ENCODE measurements around the gene ZBTB49.
A peak's percentile ranks its signal among the peaks of the same experiment; 100 is the strongest.
"Not testable (repeated sequence)": the region's sequence is repeated elsewhere in the genome, so short reads cannot be mapped to it uniquely, and the experiment has no call there.

ZBTB49 gene

GRCh38 chr4:4257705-4258104 is 32.3 kb upstream of the ZBTB49 start:
- H3K27me3 ChIP-seq (ENCODE audit: insufficient read depth, low read length): peaks cover 18% of the 10 kb centered on the region
- H3K36me3 ChIP-seq (ENCODE audit: insufficient read depth, low read length); H2AFZ ChIP-seq (ENCODE audit: low read length, unreplicated experiment); H3K4me3 ChIP-seq (ENCODE audit: low read depth, low read length); H3K4me1 ChIP-seq (ENCODE audit: control insufficient read depth, insufficient read depth, low read length, unreplicated experiment); H3K79me2 ChIP-seq (ENCODE audit: control insufficient read depth, insufficient read depth, low read length, unreplicated experiment); H3K27ac ChIP-seq (ENCODE audit: low read depth, low read length): not testable (repeated sequence)

GRCh38 chr4:4259484-4260100 is 30.5 kb upstream of the ZBTB49 start:
- Histone ChIP-seq H2AFZ (ENCODE audit: low read length, unreplicated experiment) (peak overlapping the region; percentile 98), H3K27me3 (ENCODE audit: insufficient read depth, low read length) (peaks cover 12% of the 10 kb centered on the region), H3K79me2 (ENCODE audit: control insufficient read depth, insufficient read depth, low read length, unreplicated experiment) (no peaks in the 10 kb centered on the region), H3K4me1 (ENCODE audit: control insufficient read depth, insufficient read depth, low read length, unreplicated experiment) (peaks cover 8% of the 10 kb centered on the region), H3K27ac (ENCODE audit: low read depth, low read length) (no peak overlapping the region), H3K4me3 (ENCODE audit: low read depth, low read length) (peak overlapping the region; percentile 58), H3K36me3 (ENCODE audit: insufficient read depth, low read length) (no peaks in the 10 kb centered on the region)

- H3K27me3 ChIP-seq (ENCODE audit: insufficient read depth, low read length): peaks cover 6% of the 10 kb centered on the region
- peak overlapping the region; percentile 58 for H3K4me3 ChIP-seq (ENCODE audit: low read depth, low read length)
- no peaks in the 10 kb centered on the region for H3K36me3 ChIP-seq (ENCODE audit: insufficient read depth, low read length)
- H2AFZ ChIP-seq (ENCODE audit: low read length, unreplicated experiment): peak overlapping the region; percentile 98
- H3K4me1 ChIP-seq (ENCODE audit: control insufficient read depth, insufficient read depth, low read length, unreplicated experiment): peaks cover 8% of the 10 kb centered on the region
- H3K79me2 ChIP-seq (ENCODE audit: control insufficient read depth, insufficient read depth, low read length, unreplicated experiment): no peaks in the 10 kb centered on the region
- H3K27ac ChIP-seq (ENCODE audit: low read depth, low read length): no peak overlapping the region
These were observed 29.8 kb upstream of the ZBTB49 start for GRCh38 chr4:4260185-4260751.

GRCh38 chr4:4267981-4268380 is 22.1 kb upstream of the ZBTB49 start:
- Histone ChIP-seq H3K27me3 (ENCODE audit: insufficient read depth, low read length) (no peaks in the 10 kb centered on the region), H3K36me3 (ENCODE audit: insufficient read depth, low read length) (no peaks in the 10 kb centered on the region), H3K4me1 (ENCODE audit: control insufficient read depth, insufficient read depth, low read length, unreplicated experiment) (peaks cover 15% of the 10 kb centered on the region), H3K27ac (ENCODE audit: low read depth, low read length) (no peak overlapping the region), H3K4me3 (ENCODE audit: low read depth, low read length) (no peak overlapping the region), H2AFZ (ENCODE audit: low read length, unreplicated experiment) (no peak overlapping the region), H3K79me2 (ENCODE audit: control insufficient read depth, insufficient read depth, low read length, unreplicated experiment) (no peaks in the 10 kb centered on the region)

GRCh38 chr4:4268776-4269175 is 21.3 kb upstream of the ZBTB49 start:
- no peak overlapping the region for H3K27ac ChIP-seq (ENCODE audit: low read depth, low read length)
- H3K27me3 ChIP-seq (ENCODE audit: insufficient read depth, low read length): no peaks in the 10 kb centered on the region
- H3K4me1 ChIP-seq (ENCODE audit: control insufficient read depth, insufficient read depth, low read length, unreplicated experiment): peaks cover 15% of the 10 kb centered on the region
- no peaks in the 10 kb centered on the region for H3K79me2 ChIP-seq (ENCODE audit: control insufficient read depth, insufficient read depth, low read length, unreplicated experiment)
- no peak overlapping the region for H3K4me3 ChIP-seq (ENCODE audit: low read depth, low read length)
- H2AFZ ChIP-seq (ENCODE audit: low read length, unreplicated experiment): no peak overlapping the region
- no peaks in the 10 kb centered on the region for H3K36me3 ChIP-seq (ENCODE audit: insufficient read depth, low read length)

GRCh38 chr4:4269331-4269731 is 20.7 kb upstream of the ZBTB49 start:
- Histone ChIP-seq H3K27ac (ENCODE audit: low read depth, low read length) (peak overlapping the region; percentile 64), H3K4me3 (ENCODE audit: low read depth, low read length) (no peak overlapping the region), H3K36me3 (ENCODE audit: insufficient read depth, low read length) (no peaks in the 10 kb centered on the region; the same call in 1 of the 2 replicates), H3K27me3 (ENCODE audit: insufficient read depth, low read length) (no peaks in the 10 kb centered on the region), H3K4me1 (ENCODE audit: control insufficient read depth, insufficient read depth, low read length, unreplicated experiment) (peaks cover 15% of the 10 kb centered on the region), H3K79me2 (ENCODE audit: control insufficient read depth, insufficient read depth, low read length, unreplicated experiment) (no peaks in the 10 kb centered on the region), H2AFZ (ENCODE audit: low read length, unreplicated experiment) (no peak overlapping the region)

GRCh38 chr4:4269856-4270255 is 20.2 kb upstream of the ZBTB49 start:
- Histone ChIP-seq H3K27me3 (ENCODE audit: insufficient read depth, low read length) (no peaks in the 10 kb centered on the region), H3K4me1 (ENCODE audit: control insufficient read depth, insufficient read depth, low read length, unreplicated experiment) (peaks cover 15% of the 10 kb centered on the region), H3K27ac (ENCODE audit: low read depth, low read length) (peak overlapping the region; percentile 64), H3K79me2 (ENCODE audit: control insufficient read depth, insufficient read depth, low read length, unreplicated experiment) (no peaks in the 10 kb centered on the region), H3K4me3 (ENCODE audit: low read depth, low read length) (no peak overlapping the region), H2AFZ (ENCODE audit: low read length, unreplicated experiment) (no peak overlapping the region), H3K36me3 (ENCODE audit: insufficient read depth, low read length) (no peaks in the 10 kb centered on the region; the same call in 1 of the 2 replicates)

GRCh38 chr4:4270529-4270928 is 19.5 kb upstream of the ZBTB49 start:
- H2AFZ ChIP-seq (ENCODE audit: low read length, unreplicated experiment): no peak overlapping the region
- H3K27me3 ChIP-seq (ENCODE audit: insufficient read depth, low read length): no peaks in the 10 kb centered on the region
- H3K36me3 ChIP-seq (ENCODE audit: insufficient read depth, low read length): no peaks in the 10 kb centered on the region; the same call in 1 of the 2 replicates
- H3K79me2 ChIP-seq (ENCODE audit: control insufficient read depth, insufficient read depth, low read length, unreplicated experiment): no peaks in the 10 kb centered on the region
- peak overlapping the region; percentile 64 for H3K27ac ChIP-seq (ENCODE audit: low read depth, low read length)
- H3K4me3 ChIP-seq (ENCODE audit: low read depth, low read length): no peak overlapping the region
- peaks cover 15% of the 10 kb centered on the region for H3K4me1 ChIP-seq (ENCODE audit: control insufficient read depth, insufficient read depth, low read length, unreplicated experiment)

GRCh38 chr4:4271912-4272311 is 18.1 kb upstream of the ZBTB49 start:
- Histone ChIP-seq H3K4me1 (ENCODE audit: control insufficient read depth, insufficient read depth, low read length, unreplicated experiment) (peaks cover 15% of the 10 kb centered on the region), H3K27ac (ENCODE audit: low read depth, low read length) (no peak overlapping the region), H3K36me3 (ENCODE audit: insufficient read depth, low read length) (no peaks in the 10 kb centered on the region; the same call in 1 of the 2 replicates), H3K27me3 (ENCODE audit: insufficient read depth, low read length) (no peaks in the 10 kb centered on the region), H3K4me3 (ENCODE audit: low read depth, low read length) (no peak overlapping the region), H3K79me2 (ENCODE audit: control insufficient read depth, insufficient read depth, low read length, unreplicated experiment) (no peaks in the 10 kb centered on the region), H2AFZ (ENCODE audit: low read length, unreplicated experiment) (no peak overlapping the region)

GRCh38 chr4:4274226-4274625 is 15.8 kb upstream of the ZBTB49 start:
- H3K27ac ChIP-seq (ENCODE audit: low read depth, low read length): no peak overlapping the region

GRCh38 chr4:4277531-4277930 is 12.5 kb upstream of the ZBTB49 start:
- no peaks in the 10 kb centered on the region for H3K4me1 ChIP-seq (ENCODE audit: control insufficient read depth, insufficient read depth, low read length, unreplicated experiment)
- no peak overlapping the region for H2AFZ ChIP-seq (ENCODE audit: low read length, unreplicated experiment)
- H3K4me3 ChIP-seq (ENCODE audit: low read depth, low read length): no peak overlapping the region
- no peaks in the 10 kb centered on the region for H3K79me2 ChIP-seq (ENCODE audit: control insufficient read depth, insufficient read depth, low read length, unreplicated experiment)
- peaks cover 12% of the 10 kb centered on the region; the same call in 1 of the 2 replicates for H3K36me3 ChIP-seq (ENCODE audit: insufficient read depth, low read length)
- H3K27ac ChIP-seq (ENCODE audit: low read depth, low read length): no peak overlapping the region
- no peaks in the 10 kb centered on the region for H3K27me3 ChIP-seq (ENCODE audit: insufficient read depth, low read length)

More at GRCh38 chr4:4274226-4274625, 15.8 kb upstream of the ZBTB49 start:
- H3K27me3 ChIP-seq (ENCODE audit: insufficient read depth, low read length): no peaks in the 10 kb centered on the region
- H2AFZ ChIP-seq (ENCODE audit: low read length, unreplicated experiment): no peak overlapping the region
- peaks cover 4% of the 10 kb centered on the region; the same call in 1 of the 2 replicates for H3K36me3 ChIP-seq (ENCODE audit: insufficient read depth, low read length)
- no peaks in the 10 kb centered on the region for H3K79me2 ChIP-seq (ENCODE audit: control insufficient read depth, insufficient read depth, low read length, unreplicated experiment)
- peaks cover 14% of the 10 kb centered on the region for H3K4me1 ChIP-seq (ENCODE audit: control insufficient read depth, insufficient read depth, low read length, unreplicated experiment)
- no peak overlapping the region for H3K4me3 ChIP-seq (ENCODE audit: low read depth, low read length)
